ENCODE results near the gene GPATCH8.
"Not testable (repeated sequence)": the region's sequence is repeated elsewhere in the genome, so short reads cannot be mapped to it uniquely, and the experiment has no call there.

The GPATCH8 gene

DNA sequence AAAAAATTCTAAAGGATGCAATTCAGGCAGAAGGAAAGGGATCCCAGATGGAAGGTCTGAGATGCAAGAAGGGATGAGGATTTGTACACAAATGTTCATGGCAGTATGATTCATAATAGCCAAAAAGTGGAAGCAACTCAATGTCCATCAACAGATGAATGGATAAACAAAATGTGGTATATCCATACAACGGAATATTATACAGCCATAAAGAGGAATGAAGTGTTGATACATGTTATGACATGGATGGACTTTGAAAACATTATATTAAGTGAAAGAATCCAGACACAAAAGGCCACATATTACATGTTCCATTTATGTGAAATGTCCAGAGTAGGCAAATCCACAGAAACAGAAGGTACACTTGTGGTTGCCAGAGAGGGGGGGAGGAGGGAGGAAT, 23.9 kb upstream of the GPATCH8 start:
- DNase-seq (ENCODE audit: low read depth in 2 of 2) = no peak

- no peak for DNase-seq (ENCODE audit: low read depth in 2 of 2)
These were observed 20.4 kb upstream of the GPATCH8 start for GRCh38 chr17:44523672-44523972.

GRCh38 chr17:44522883-44523671, 19.9 kb upstream of the GPATCH8 start:
- peak; percentile 54 to 68 for DNase-seq (ENCODE audit: low read depth in 2 of 2)

- no peak for DNase-seq (ENCODE audit: low read depth in 2 of 2)
These were observed 14.8 kb upstream of the GPATCH8 start for GRCh38 chr17:44518032-44518431.

DNA sequence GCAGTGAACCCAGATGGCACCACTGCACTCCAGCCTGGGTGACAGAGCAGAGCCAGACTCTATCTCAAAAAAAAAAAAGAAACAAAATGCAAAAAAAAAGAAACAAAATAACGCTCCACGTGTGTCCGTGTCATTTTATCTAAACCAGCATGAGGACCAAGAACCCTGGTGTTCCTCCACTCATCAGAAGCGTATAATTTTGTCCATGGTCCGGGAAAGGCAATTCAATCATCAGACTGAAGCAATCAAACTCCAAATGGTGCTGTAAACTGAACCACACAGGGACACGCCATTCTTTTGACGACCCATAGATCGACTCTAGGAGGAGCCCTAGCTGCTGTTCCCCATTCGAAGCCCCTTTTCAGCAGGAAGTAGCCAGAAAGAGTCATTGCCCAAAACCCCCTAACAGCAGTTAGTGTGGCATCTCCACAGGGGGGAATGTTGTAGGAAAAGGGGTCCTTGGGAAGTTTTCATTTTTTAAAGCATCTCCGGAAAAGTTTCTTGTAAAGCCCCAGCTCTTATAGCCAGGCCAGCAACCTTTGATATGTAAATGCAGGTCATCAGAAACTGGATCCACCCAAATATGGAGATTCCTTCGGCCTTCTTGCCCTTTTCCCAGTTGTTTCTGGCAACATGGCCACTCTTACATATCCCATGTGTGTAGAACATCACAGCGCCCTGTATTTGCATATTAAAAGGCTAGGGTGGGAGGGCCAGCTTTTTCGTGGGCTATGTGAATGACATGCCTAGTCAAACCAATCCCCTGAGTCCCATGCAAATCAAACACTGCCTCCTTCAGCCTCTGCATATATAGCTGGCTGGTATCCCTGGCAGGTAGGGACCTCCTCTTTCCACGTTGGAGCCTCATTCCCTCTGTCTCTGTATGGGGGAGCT, 8.3 kb upstream of the GPATCH8 start:
- DNase-seq (ENCODE audit: low read depth in 2 of 2) = not testable (repeated sequence)

DNA sequence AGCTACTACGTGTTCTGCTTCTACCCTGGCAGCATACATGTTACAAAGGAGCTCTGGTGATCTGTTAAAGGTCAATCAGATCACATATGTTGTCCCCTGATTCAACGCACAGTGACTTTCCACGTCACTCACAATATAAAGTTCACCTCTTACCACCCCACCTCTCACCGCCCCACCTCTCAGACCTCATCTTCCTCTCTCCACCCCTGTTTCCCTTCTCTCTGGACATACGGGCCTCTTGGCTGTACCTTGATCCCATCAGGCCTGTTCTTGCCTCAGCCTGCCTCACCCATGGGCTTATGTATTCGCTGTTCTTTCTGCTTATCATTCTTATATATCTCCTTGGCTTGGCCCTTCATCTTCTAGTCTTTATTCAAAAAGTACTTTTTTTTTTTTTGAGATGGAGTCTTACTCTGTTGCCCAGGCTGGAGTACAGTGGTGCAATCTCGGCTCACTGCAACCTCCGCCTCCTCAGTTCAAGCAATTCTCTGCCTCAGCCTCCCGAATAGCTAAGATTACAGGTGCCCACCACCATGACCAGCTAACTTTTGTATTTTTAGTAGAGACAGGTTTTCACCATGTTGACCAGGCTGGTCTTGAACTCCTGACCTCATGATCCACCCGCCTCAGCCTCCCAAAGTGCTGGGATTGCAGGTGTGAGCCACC, 3.9 kb upstream of the GPATCH8 start:
- DNase-seq (ENCODE audit: low read depth in 2 of 2) = not testable (repeated sequence)

- no peak for DNase-seq (ENCODE audit: low read depth in 2 of 2)
These were observed 534 bp downstream of the GPATCH8 start for GRCh38 chr17:44502598-44503146.

GRCh38 chr17:44501866-44502375, 1.3 kb downstream of the GPATCH8 start:
- no peak for DNase-seq (ENCODE audit: low read depth in 2 of 2)

DNA sequence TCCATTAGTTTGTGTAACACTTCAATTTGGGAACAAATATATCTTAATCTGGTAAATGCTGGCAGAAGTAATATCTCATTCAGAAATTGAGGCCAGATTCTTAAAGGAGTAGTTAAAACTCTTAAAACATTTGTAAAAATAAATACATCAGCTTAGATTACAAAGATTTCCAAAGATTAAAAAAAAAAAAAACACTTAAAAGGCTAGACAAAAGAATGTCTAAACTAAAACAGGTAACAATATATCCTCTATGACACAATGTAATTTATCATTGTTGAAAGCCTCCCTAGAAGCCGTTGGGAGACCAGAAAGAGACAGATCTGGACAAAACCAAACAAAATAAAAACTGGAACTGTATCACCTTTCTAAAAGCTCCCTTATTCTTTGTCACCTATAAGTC, 3.5 kb downstream of the GPATCH8 start:
- no peak for DNase-seq (ENCODE audit: low read depth in 2 of 2)

- DNase-seq (ENCODE audit: low read depth in 2 of 2) = no peak
These were observed 6.4 kb downstream of the GPATCH8 start for GRCh38 chr17:44496815-44497214.

DNA sequence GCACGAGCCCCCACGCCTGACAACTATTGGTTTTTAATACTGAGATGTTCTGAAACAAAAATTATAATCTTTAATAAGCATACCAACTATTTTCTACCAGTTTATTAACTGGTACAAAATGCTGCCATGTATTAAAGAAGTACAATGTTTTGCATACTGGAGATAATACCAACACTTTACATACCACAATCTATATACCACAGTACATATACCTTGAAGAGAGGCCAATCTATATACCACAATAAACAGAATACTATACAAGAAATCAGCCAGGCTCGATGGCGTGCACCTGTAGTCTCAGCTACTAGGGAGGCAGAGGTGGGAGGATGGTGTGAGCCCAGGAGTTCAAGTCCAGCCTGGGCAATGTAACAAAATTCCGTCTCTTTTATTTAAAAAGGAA, 9.9 kb downstream of the GPATCH8 start:
- DNase-seq (ENCODE audit: low read depth in 2 of 2) = no peak

- DNase-seq (ENCODE audit: low read depth in 2 of 2) = no peak
These were observed 10.4 kb downstream of the GPATCH8 start for GRCh38 chr17:44492706-44493272.

DNA sequence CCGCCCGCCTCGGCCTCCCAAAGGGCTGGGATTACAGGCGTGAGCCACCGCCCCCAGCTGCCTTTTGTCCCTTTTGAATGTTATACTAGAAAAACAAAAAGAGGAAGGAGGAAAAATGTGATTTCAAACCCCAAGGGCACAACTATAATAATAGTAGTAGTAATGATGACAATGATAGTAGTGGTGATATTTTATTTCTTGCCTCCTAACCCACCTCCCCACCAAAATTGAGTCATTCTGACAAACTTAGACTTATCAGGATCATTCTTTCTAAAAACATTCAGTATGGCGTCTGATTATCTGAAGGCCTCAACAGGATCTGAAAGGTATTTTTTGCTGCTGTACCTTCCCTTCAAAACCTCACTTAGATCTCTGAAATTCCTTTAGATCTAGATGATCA, 13.6 kb downstream of the GPATCH8 start:
- no peak for DNase-seq (ENCODE audit: low read depth in 2 of 2)

- DNase-seq (ENCODE audit: low read depth in 2 of 2) = no peak
These were observed 16.0 kb downstream of the GPATCH8 start for GRCh38 chr17:44487170-44487569.

DNA sequence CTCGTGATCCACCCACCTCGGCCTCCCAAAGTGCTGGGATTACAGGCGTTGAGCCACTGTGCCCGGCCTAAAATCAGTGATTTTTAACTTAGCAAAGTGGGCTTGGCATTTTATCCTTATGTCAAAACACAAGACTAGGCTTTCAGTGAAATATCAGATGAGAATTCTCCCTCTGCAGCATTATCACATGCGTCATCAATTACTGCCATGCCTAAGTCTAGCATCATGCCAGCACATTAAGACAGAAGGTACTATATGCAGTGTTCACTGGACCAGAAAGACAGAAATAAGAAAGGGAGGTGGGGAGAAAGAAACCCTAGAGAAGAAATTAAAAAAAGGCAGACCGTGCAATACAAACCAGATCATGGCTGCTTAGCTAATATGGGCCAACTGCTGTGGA, 29.8 kb downstream of the GPATCH8 start:
- no peak for DNase-seq (ENCODE audit: low read depth in 2 of 2)

DNA sequence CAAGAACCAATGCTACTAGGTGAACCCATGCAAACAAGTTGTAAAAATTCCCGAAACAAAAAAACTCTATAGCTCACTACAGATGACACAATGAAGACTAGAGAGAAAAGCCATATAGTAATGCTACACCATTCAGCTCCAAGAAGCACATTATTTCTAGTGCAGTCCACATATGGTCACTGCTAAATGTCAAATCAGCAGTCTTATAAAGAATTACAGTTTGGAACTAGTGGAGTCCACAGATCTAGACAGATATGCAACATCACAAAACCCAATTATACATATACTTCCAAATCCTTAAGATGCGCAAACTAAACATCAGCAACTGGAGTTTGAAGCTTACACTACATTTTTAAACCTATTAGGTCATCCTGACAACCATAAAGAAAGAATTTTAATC, 33.5 kb downstream of the GPATCH8 start:
- no peak for DNase-seq (ENCODE audit: low read depth in 2 of 2)

GRCh38 chr17:44467108-44467507, 36.1 kb downstream of the GPATCH8 start:
- DNase-seq (ENCODE audit: low read depth in 2 of 2) = no peak

GRCh38 chr17:44466339-44466738, 36.9 kb downstream of the GPATCH8 start:
- DNase-seq (ENCODE audit: low read depth in 2 of 2) = no peak

GRCh38 chr17:44465897-44466296, 37.3 kb downstream of the GPATCH8 start:
- DNase-seq (ENCODE audit: low read depth in 2 of 2) = no peak

DNA sequence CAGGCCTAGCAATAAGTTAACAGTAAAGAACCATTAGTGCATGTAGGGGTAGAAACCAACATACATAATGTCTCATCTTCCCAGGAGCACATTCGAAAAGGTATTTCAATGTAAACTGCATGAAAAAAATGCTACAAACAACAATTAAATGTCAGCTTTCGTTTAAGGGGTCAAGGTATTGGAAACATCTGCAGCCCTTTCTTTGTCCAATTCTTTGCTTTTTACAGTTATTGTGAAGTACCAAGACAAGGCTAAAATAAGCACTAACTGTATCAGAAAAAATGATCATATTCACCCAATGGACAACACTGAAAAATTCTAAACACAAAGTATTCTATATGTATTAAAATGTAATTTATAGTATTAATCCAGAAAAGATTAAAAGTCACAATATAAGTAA, 37.9 kb downstream of the GPATCH8 start:
- no peak for DNase-seq (ENCODE audit: low read depth in 2 of 2)

DNA sequence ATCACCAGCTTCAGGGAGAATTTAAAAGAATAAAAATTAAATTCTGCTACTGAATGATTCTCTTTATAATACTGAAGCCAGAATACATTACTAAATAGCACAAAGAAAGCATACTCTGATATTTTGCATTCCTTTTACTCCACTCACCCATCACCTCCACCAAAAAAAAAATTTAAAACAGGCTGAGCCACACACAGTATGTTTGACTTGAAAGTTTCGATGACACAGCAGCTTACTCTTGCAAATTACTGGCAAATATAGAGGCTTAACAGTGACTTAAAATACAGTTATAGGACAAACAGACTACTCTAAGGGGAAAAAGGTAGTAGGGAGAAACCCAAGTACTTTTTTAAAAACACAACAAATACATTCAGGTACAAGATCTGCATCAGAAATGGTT, 39.2 kb downstream of the GPATCH8 start:
- no peak for DNase-seq (ENCODE audit: low read depth in 2 of 2)

DNA sequence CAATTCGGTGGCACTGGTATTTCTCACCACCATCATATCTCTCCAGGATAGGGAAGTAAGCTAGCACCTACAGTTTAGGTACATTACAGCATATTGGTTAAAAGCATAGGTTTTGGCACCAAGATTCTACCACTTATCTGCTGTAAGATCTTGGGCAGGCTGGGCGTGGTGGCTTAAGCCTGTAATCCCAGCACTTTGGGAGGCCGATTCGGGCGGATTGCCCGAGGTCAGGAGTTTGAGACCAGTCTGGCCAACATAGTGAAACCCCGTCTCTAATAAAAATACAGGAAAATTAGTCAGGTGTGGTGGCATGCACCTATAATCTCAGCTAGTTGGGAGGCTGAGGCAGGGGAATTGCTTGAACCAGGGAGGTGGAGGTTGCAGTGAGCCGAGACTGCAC, 51.4 kb downstream of the GPATCH8 start:
- DNase-seq (ENCODE audit: low read depth in 2 of 2) = no peak

Data from stimulated activated CD4-positive, alpha-beta T cell treated with anti-CD3 and anti-CD28 coated beads, Interleukin-15, amount 100 ng/mL, for 48 hours (primary cell).